Renal cortical epithelial cell (primary cell): ENCODE results near the gene NOL9. TPM values are rescaled to one million over a fixed set of nuclear protein-coding genes. Genes with fewer than 3 reads are reported as not detected.

Experiments used
- DNase-seq: peaks from one replicate; pipeline ENCODE4 v3.0.0-alpha.2; 2011; ENCODE audit warnings: low read depth
- total RNA-seq: library from RNA; depleted of rRNA; stranded (reverse); fragments of >200 nt; gene quantifications from 2 replicates; pipeline ENCODE4 v1.2.3, GENCODE V29; 2014

The NOL9 gene
- total RNA-seq, 1 donor from 2014 or later: 31.3 TPM

DNA sequence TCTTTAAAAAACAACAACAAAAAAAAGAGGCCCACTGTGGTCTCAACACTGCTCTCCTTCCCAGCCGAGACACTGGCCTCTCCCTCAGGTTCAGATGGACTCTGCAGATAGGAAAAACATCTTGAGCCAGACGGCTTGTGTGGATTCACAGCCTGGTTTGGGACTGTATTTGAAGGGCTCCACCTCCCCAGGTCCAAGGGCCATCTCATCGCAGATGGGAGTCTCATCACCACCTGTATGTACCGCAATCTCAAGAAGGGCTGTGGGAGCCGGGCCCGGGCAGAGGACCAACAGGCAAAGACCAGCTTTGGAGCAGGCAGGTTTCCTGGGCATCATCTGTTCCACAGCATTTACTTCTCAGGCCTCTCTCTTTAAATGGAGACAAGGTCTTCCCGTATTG lies 35.7 kb upstream of the NOL9 start:
- DNase-seq: no peak

DNA sequence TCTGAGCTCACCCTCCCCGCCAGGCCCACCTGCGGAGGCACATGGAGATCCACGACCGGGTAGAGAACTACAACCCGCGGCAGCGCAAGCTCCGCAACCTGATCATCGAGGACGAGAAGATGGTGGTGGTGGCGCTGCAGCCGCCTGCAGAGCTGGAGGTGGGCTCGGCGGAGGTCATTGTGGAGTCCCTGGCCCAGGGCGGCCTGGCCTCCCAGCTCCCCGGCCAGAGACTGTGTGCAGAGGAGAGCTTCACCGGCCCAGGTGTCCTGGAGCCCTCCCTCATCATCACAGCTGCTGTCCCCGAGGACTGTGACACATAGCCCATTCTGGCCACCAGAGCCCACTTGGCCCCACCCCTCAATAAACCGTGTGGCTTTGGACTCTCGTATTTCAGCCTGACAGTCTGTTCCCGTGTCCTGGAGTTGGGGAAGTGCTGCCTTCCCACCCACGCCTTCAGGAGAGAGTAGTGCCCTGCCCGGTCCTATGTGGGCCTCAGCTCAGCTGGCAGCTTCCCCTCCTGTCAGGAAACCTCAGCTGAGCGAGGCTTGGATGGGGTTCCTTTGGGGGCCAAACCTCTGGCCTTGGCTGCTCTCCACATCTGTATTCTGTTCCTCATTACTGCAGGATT lies 34.7 kb upstream of the NOL9 start:
- DNase-seq: no peak

GRCh38 chr1:6588128-6588892 lies 34.0 kb upstream of the NOL9 start:
- no peak for DNase-seq

- no peak for DNase-seq
Measured at GRCh38 chr1:6587261-6588005, 33.1 kb upstream of the NOL9 start.

DNA sequence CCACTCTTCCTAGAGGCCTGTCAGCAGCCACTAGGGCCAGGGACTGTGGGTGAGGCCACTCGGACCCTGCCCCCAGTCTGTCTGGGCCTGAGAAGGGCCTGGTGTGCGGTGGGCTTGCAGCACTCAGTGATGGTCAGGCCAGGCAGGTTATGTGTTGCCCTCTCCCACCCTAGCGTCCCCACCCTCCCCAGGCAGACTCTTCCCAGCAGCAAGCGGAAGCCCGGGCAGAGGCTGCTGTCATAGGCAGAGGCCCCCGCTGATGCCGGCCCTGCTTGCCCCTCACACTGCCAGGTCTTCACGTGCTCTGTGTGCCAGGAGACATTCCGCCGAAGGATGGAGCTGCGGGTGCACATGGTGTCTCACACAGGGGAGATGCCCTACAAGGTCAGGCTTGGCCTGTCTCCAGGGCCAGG lies 32.1 kb upstream of the NOL9 start:
- no peak for DNase-seq

DNA sequence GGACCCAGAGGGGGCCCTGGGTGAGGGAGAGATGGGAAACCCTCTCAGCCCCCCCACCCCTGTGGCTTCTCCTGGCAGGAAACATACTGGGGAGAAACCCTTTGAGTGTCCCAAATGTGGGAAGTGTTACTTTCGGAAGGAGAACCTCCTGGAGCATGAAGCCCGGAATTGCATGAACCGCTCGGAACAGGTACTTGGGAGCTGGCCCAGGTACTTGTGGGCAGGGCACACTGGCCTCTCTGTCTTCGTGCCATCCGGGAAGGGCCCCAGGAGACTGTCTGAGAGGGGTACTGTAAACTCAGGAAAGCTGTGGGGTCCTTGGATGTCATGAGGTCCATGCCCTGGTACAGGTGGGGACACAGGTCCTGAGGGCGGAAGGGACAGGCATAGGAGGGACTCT lies 31.5 kb upstream of the NOL9 start:
- DNase-seq: no peak

DNA sequence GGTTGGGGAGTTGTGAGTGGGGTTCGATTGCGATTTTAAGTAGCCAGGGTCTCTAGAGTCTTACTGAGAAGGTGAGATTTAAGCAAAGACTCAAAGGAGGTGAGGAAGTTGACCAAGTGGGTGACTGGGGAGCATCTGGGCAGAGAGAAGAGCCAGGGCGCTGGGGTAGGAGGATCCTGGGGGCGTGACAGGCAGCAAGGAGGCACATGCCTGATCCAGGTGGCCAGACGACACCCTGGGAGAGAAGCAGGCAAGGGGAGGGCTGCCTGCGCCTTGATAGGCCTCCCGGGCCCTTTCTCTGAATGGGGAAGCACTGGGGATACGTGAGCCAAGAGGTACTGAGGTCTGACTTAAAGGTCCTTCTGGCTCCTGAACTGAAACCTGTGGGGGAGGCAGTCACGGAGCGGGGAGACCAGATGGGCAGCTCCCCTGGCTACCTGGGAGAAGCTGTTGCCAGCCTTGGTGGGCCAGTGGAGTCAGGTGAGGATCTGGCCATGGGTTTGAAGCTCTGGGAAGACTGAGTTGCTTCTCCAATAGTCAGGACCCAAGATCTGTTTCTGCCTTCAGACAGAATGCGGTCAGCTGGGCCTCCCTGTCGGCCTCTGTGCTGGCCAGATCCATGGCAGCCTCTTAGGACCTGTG lies 30.9 kb upstream of the NOL9 start:
- no peak for DNase-seq

GRCh38 chr1:6584126-6585080 lies 30.1 kb upstream of the NOL9 start:
- no peak for DNase-seq

DNA sequence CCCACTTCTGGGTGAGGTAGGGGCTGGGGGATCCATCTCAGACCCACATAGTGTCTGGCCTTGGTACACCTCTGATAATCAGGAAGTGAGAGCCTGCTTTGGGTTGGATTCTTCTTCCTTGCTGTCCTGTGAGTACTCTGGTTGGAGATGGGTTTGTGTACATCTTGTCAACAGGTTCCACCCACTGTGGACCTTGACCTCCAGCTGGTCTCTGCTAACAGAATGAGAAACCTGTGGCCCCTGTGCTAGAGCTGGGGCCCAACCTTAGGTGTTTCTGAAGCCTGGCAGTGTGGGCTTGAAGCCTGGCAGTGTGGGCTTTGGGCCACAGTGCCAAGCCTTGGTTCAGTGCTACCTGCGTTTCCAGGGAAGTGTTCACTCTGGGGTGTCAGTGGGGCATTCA lies 28.1 kb upstream of the NOL9 start:
- peak; percentile 38 for DNase-seq

- DNase-seq: no peak
Measured at GRCh38 chr1:6581561-6582305, 27.4 kb upstream of the NOL9 start.

- DNase-seq: no peak
Measured at GRCh38 chr1:6580593-6581409, 26.5 kb upstream of the NOL9 start.

DNA sequence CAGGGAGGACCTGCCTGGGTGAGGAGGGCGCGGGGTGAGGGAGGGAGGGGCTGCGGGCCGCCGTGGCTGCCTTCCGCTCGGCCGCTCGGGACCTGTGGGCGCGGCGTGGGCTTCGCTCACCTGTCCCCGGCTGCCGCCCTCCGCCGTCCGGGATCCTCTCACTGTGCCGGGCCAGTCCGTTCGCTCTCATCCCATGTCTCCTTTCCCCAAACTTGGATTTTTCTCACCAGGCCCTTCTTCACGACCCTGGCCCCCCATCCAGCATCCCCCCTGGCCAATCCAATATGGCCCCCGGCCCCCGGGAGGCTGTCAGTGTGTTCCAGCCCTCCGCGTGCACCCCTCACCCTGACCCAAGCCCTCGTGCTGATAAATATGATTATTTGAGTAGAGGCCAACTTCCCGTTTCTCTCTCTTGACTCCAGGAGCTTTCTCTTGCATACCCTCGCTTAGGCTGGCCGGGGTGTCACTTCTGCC lies 25.8 kb upstream of the NOL9 start:
- DNase-seq: no peak

DNA sequence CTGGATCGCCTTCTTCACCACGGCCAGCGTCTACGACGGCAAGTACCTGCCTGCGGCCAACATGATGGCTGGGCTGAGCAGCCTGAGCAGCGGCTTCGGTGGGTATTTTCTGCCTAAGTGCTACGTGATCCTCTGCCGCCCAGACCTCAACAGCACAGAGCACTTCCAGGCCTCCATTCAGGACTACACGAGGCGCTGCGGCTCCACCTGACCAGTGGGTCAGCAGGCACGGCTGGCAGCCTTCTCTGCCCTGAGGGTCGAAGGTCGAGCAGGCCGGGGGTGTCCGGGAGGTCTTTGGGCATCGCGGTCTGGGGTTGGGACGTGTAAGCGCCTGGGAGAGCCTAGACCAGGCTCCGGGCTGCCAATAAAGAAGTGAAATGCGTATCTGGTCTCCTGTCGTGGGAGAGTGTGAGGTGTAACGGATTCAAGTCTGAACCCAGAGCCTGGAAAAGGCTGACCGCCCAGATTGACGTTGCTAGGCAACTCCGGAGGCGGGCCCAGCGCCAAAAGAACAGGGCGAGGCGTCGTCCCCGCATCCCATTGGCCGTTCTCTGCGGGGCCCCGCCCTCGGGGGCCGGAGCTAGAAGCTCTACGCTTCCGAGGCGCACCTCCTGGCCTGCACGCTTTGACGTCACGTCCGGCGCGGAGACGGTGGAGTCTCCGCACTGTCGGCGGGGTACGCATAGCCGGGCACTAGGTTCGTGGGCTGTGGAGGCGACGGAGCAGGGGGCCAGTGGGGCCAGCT lies 25.2 kb upstream of the NOL9 start, which contains the start of gene ZBTB48:
Gene ZBTB48, plus strand, starts transcription at position 621 of the 745 bp plus-strand sequence. CDS start 616 bp downstream, outside the sequence.
- DNase-seq: peak; percentile 91

DNA sequence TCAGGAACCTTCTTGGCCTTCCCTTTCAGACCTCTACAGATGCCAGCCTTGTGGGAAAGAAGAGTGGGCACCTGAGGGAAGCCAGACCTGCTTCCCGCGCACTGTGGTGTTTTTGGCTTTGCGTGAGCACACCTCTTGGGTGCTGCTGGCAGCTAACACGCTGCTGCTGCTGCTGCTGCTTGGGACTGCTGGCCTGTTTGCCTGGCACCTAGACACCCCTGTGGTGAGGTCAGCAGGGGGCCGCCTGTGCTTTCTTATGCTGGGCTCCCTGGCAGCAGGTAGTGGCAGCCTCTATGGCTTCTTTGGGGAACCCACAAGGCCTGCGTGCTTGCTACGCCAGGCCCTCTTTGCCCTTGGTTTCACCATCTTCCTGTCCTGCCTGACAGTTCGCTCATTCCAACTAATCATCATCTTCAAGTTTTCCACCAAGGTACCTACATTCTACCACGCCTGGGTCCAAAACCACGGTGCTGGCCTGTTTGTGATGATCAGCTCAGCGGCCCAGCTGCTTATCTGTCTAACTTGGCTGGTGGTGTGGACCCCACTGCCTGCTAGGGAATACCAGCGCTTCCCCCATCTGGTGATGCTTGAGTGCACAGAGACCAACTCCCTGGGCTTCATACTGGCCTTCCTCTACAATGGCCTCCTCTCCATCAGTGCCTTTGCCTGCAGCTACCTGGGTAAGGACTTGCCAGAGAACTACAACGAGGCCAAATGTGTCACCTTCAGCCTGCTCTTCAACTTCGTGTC lies 24.5 kb upstream of the NOL9 start:
- no peak for DNase-seq

- no peak for DNase-seq
Measured at GRCh38 chr1:6577831-6578525, 23.7 kb upstream of the NOL9 start.

DNA sequence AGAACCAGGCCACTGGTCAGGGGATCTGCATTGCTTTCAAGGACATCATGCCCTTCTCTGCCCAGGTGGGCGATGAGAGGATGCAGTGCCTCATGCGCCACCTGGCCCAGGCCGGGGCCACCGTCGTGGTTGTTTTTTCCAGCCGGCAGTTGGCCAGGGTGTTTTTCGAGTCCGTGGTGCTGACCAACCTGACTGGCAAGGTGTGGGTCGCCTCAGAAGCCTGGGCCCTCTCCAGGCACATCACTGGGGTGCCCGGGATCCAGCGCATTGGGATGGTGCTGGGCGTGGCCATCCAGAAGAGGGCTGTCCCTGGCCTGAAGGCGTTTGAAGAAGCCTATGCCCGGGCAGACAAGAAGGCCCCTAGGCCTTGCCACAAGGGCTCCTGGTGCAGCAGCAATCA lies 20.5 kb upstream of the NOL9 start:
- DNase-seq: no peak

DNA sequence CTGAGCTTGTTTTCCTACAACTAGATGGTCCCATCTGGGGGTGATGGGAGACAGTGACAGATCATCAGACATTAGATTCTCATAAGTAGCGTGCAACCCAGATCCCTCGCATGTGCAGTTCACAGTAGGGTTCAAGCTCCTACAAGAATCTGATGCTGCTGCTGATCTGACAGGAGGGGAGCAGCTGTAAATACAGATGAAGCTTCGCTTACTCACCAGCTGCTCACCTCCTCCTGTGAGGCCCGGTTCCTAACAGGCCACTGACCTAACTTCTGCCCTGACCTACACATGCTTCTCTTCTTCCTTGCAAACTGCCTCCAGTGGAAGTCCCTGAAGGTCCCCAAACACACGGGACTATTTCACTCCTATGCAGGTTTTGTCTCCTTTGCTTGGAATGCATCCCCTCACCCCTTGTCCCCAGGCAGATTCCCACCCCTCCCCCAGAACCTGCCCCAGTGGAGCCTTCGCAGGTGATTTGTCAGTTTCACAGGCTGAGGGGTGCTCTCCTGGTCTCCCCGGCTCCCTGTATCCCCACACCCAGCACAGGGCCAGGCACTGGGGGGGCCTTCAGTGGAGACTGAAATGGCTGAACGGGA lies 19.8 kb upstream of the NOL9 start:
- no peak for DNase-seq
